Stomach (tissue), 4 donors: ENCODE data around the gene SOX5.

Experiments
- POLR2A ChIP-seq, 4 donors: fragments of 450-650 bp; IDR thresholded peaks; one replicate each; pipeline ENCODE4 v1.6.1; 2016; ENCODE audit warnings: antibody characterized with exemption in 4 of 4, control low read depth in 2 of 4, mild to moderate bottlenecking in 1 of 4, moderate library complexity in 1 of 4
- TF ChIP-seq, protein P1 (sequence below), 7 experiments: fragments of 450-650 bp in 4 of 7; fragments of 200-600 bp in 3 of 7; sonication (generic) in 3 of 7; IDR thresholded peaks; one replicate each; pipeline ENCODE4 v1.5.1; 2016 to 2019; ENCODE audit warnings: antibody characterized with exemption in 7 of 7, control low read depth in 2 of 7, mild to moderate bottlenecking in 1 of 7

DNA sequence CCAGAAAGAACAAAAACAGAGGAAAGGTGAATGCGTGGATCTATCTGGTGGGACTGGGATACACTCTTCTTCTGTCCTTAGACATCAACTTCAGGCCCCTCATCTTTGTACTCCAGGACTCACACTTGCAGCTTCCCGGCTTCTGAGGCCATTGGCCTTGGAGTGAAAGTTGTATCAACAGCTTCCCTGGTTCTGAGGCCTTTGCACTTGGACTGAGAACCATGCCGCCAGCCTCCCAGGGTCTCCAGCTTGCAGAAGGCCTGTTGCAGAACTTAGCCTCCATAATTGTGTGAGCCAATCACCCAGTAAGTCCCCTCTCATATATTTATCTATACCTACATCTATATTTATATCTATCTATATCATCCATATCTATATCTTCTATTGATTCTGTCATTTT, 218.4 kb downstream of the SOX5 start:
- TF ChIP-seq, protein P1, sequence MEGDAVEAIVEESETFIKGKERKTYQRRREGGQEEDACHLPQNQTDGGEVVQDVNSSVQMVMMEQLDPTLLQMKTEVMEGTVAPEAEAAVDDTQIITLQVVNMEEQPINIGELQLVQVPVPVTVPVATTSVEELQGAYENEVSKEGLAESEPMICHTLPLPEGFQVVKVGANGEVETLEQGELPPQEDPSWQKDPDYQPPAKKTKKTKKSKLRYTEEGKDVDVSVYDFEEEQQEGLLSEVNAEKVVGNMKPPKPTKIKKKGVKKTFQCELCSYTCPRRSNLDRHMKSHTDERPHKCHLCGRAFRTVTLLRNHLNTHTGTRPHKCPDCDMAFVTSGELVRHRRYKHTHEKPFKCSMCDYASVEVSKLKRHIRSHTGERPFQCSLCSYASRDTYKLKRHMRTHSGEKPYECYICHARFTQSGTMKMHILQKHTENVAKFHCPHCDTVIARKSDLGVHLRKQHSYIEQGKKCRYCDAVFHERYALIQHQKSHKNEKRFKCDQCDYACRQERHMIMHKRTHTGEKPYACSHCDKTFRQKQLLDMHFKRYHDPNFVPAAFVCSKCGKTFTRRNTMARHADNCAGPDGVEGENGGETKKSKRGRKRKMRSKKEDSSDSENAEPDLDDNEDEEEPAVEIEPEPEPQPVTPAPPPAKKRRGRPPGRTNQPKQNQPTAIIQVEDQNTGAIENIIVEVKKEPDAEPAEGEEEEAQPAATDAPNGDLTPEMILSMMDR (IDR thresholded peaks at IDR 0.05), result no peak
- TF ChIP-seq POLR2A (IDR thresholded peaks at IDR 0.05), result no peak
